ENCODE results near the gene TOMM40.
"Not testable (repeated sequence)": the region's sequence is repeated elsewhere in the genome, so short reads cannot be mapped to it uniquely, and the experiment has no call there.

The TOMM40 gene

DNA sequence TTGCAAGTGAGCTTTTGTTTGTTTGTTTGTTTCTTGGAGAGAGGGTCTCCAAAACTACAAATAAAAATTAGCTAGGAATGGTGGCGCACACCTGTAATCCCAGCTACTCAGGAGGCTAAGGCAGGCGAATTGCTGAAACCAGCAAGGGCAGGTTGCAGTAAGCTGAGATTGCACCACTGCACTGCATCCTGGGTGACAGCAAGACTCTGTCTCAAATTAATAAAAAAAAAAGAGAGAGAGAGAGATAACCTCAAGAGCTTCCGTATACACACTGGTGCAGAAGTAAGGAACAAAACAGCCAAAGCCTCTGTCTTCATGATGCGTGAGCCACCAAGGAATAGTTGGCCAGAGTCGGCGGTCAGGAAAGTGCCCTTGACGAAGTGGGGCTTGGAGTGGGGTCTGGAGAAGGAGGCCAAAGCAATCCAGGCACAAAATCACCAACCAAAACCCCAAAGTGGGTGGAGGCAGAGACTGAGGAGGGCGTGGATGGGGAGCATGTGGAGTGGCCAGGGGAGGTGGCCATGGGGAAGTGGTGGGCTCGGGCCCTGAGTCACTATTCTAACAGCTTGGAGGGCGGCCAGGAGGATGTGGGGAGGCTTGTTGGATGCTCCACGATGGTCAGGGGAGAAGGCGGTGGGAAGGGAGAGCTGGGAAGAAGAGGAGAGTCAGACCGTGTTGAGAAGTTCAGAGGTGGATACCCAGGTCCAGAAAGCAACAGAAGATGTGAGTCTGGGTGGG lies 21.2 kb upstream of the TOMM40 start:
- DNase-seq, result peak in 5 of 58 donors; percentile 6 to 19 (median 12)

DNA sequence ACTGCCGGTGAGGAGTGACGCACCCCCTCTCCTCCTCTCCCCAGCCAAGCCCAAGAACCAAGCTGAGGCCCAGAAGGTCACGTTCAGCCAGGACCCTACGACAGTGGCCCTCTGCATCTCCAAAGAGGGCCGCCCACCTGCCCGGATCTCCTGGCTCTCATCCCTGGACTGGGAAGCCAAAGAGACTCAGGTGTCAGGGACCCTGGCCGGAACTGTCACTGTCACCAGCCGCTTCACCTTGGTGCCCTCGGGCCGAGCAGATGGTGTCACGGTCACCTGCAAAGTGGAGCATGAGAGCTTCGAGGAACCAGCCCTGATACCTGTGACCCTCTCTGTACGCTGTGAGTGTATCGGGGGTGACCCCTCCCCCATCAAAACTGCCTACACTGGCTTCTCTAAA lies 19.2 kb upstream of the TOMM40 start:
- DNase-seq, result no peak

DNA sequence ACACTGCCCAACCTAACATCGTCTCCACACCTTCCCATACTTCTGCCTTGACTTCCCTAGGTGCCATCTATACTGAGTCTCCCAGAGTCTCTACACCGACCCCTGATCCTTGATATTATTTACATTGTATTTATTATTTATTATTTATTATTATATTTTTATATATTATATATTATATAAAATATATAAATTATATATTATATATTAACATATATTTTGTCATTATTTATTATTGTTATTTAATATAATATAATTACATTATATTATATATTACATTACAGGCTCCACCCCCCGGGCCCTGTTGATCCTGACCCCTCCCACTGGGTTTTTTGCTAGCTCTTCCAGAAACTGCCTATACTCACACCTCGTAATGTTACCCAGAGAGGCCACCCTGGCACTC lies 18.4 kb upstream of the TOMM40 start:
- DNase-seq, result no peak

DNA sequence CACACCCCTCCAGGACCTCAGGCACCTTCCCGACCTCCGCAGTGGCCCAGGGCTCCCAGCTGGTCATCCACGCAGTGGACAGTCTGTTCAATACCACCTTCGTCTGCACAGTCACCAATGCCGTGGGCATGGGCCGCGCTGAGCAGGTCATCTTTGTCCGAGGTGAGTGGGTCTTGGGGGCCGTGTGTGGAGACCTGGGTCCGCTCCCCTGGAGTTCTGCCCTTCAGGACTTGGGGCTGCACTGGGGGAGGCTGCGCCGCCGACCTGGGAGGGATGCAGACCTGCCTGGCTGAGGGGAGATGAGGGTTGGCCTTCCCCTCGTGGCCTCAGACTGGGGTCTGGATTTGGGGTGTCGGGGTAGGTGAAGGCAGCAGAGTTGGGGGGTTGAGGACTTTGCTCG lies 16.7 kb upstream of the TOMM40 start:
- no peak for DNase-seq

DNA sequence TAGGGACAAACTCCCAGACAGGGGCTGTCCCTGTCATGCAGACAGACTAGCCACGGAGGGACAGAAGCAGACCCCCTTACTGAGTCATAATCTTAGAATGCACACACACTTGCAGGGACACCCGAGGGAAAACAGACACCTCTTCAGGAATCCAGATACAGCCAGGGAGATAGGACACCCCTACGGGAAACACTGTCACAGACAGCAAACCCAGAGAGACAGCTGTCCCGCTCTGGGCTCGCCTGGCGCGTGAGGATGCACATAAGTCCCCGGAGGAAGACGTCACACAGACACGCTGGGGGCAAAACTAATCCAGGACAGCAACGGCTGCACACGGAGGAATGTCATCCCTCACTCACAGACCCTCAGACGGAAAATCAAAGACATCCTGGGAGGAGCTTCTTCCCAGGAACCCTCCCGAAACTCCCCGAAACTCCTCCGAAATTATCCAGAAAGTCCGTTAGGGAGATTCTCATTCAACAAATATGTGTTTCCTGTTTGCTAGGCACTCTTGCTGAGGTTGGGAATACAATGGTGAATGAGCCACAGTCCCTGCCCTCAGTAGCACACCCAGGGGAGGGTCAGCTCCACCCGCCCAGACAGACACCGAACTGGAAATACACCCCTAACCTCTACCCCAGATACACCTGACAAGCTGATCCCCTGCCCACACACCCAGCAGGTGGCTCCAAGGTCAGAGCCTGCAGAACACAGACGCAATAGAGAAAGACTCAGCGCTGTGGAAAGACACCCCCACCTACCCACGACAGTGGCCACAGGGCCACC lies 15.2 kb upstream of the TOMM40 start:
- no peak for DNase-seq

DNA sequence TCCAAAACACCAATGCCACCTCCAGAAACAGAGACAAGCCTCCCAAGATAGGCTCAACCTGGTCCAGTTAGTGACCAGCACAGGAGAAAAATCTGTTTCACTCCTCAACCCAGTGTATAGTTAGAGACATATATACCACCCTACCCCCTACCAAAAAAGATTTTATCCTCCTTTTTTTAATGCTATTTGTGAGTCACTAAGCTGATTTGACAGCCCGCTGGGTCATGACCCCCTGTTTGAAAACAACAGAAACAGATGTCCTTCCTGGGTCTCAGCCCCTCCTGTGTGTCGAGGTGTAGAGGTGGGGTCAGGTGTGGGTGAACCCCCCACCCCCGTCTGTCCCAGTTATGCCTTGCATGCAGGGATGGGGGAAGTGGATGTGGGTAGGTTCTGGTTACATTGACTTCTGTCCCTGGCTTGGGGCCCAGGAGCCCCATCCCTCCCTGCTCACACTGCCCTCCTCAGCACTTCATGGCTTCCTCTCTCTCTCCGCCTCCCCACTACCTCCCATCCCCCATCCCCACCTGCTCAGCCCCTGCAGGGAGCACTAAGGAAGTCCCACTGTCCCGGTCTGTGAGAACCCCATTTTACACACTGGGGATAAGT lies 14.0 kb upstream of the TOMM40 start:
- DNase-seq, result no peak

DNA sequence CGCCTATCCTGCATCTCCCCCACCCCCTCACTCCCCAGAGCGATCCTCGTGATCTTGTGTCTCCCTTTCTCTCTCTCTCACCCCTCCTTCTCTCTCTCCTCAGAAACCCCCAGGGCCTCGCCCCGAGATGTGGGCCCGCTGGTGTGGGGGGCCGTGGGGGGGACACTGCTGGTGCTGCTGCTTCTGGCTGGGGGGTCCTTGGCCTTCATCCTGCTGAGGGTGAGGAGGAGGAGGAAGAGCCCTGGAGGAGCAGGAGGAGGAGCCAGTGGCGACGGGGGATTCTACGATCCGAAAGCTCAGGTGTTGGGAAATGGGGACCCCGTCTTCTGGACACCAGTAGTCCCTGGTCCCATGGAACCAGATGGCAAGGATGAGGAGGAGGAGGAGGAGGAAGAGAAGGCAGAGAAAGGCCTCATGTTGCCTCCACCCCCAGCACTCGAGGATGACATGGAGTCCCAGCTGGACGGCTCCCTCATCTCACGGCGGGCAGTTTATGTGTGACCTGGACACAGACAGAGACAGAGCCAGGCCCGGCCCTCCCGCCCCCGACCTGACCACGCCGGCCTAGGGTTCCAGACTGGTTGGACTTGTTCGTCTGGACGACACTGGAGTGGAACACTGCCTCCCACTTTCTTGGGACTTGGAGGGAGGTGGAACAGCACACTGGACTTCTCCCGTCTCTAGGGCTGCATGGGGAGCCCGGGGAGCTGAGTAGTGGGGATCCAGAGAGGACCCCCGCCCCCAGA lies 12.8 kb upstream of the TOMM40 start:
- DNase-seq, result no peak

DNA sequence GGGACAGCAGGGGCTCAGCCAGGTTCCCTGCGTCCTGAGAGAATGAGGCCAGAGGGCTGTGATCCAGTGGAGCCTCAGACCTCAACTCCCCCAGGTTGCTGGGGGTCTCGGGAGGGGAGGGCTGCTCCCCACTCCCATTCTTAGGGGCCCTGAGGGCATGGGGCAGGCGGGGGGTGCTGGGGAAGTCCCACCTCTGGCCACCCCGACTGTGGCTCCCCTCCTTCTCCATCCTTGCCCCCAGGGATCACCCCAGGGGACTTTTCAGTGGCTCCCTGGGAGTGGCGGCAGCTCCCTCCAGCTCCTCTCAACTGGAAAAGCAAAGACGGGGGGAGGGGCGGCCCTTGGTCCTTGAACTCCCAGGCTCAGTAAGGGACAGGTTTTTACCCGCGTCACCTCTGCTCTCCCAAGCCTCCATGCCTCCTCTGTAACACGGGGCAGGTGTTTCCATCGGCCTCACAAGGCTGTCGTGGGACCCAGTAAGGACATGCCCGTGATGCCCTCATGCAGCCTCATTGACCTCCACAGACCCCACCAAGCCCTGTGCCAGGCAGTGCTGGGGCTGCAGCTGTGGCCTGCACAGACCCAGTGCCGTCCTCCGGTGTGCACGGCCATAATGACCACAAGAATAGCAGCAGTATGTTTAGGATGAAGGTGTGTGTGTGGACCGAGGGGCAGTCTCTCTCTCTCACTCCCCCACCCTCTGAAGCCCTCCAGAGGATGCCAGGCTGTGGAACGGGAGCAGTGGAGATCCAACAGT lies 11.6 kb upstream of the TOMM40 start:
- DNase-seq, result no peak

DNA sequence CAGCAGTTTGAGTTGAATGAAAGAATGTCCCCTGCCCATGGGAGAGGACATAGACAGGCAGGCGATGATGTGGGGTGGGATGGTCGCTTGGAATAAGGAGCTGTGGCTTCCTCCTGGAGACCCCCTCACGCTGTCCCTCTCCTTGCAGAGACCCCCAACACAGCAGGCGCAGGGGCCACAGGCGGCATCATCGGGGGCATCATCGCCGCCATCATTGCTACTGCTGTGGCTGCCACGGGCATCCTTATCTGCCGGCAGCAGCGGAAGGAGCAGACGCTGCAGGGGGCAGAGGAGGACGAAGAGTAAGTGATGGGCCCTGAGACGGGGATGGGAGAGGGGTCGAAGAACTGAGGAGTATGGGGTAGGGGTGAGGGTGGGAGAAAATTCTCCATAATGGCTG lies 9.0 kb upstream of the TOMM40 start:
- DNase-seq, result no peak

DNA sequence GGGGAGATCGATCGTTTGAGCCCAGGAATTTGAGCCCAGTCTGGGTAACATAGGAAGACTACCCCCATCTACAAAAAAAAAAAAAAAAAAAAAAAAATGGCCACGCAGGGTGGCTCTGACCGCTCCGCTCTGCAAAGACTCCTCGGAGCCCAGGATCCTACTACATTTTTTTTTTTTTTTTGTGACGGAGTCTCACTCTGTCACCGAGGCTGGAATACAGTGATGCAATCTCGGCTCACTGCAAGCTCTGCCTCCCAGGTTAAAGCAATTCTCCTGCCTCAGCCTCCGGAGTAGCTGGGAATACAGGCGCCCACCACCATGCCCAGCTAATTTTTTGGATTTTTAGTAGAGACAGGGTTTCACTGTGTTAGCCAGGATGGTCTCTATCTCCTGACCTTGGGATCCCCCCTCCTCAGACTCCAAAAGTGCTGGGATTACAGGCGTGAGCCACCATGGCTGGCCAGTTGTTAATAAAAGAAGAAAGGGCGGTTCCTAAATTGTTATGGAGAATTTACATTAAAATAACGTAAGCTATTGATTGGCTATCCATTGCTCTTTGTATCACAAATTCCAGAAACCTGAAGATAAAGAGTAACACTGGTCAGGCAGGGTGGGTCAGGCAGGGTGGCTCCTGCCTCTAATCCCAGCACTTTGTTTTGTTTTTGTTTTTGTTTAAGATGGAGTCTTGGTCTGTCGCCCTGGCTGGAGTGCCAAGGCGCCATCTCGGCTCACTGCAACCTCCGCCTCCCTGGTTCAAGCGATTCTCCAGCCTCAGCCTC lies 8.2 kb upstream of the TOMM40 start:
- not testable (repeated sequence) for DNase-seq

DNA sequence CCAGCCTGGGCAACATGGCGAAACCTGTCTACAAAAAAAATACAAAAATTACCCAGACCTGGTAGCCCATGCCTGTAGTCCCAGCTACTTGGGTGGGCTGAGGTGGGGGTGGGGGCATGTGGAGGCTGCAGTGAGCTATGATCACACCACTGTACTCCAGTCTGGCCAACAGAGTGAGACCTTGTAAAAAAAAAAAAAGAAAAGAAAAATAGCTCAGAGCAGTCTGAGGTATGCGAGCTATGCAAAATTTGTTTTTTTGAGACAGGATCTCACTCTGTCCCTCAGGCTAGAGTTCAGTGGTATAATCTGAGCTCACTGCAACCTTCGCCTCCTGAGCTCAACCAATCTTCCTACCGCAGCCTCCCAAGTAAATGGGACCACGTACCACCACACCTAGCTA lies 7.1 kb upstream of the TOMM40 start:
- no peak for DNase-seq

DNA sequence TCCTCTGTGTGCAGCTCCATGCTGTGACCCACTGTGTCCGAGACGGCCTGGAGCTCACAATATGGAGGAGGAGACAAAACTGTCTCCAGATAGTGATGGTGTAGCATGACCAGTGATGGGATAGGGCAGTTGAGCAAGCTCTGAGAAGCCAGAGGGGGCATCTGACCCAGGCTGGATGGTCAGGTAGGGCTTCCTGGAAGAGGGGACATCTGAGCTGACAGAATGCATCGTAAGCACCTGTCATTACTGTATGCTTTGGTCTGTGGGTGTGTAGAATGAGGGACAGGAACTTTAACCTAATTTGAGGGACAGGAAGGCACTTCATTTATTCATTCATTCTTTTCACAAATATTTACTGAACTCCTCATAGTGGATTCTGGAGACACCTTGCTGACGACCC lies 6.5 kb upstream of the TOMM40 start:
- DNase-seq, result no peak

DNA sequence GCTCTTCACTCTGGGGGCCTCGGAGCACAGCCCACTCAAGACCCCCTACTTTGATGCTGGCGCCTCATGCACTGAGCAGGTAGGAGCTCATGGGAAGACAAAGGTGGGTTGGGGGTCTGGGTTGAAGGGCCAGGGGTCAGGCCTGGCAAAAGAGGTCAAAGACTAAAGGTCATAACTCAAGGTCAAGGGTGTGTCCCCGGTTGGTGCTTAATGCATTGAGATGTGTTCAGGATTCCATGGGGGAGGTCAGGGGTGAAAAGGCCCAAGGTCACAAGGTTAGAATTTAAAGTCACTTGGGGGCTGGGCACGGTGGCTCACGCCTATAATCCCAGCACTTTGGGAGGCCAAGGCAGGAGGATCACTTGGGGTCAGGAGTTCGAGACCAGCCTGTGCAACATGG lies 4.9 kb upstream of the TOMM40 start:
- no peak for DNase-seq

DNA sequence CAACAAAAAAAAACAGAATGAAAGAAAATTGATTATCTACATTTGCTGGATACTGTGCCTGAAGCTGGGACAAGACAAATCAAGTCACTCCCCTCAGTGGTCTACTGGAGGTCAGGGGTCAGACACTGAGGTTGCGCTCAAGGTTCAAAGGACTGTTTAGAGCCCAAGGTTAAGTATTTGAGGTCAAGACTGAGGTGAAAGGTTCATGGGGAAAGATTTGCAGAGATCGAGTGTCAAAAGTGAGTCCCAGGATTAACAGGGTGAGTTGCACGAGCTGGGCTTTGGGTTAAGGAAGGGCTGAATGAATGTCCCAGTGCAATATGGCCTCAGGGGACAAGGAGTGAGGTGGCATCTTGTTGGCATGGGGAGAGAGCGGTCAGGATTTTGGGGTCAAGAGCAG lies 3.4 kb upstream of the TOMM40 start:
- no peak for DNase-seq

DNA sequence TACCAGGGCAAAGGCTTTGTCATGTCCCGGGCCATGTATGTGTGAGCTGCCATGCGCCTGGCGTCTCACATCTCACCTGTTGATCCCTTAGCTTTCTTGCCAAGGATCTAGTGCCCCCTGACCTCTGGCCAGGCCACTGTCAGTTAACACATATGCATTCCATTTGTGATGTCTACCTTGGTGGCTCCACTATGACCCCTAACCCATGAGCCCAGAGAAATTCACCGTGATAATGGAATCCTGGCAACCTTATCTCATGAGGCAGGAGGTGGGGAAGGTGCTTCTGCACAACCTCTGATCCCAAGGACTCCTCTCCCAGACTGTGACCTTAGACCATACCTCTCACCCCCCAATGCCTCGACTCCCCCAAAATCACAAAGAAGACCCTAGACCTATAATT lies 2.7 kb upstream of the TOMM40 start:
- DNase-seq, result not testable (repeated sequence)

DNA sequence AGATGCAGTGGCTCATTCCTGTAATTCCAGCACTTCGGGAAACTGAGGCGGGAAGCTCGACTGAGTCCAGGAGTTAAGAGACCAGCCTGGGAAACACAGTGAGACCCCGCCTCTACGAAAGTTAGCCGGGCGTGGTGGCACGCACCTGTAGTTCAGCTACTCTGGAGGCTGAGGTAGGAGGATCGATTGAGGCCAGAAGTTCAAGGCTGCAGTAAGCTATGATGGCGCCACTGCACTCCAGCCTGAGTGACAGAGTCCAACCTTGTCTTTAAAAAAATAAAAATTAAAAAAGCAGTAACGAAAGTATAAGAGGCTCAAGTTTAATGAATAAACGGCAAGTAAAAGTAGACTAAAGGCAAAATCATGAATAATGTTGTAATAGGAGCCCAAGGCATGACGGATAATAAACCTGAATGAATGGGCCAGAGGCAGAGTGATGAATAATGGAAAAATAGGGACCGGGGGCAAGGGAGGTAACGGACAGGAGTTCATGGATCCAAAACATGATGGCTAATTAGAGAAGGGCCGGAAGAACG lies 1.2 kb upstream of the TOMM40 start:
- DNase-seq, result peak in 1 of 58 donors; percentile 7

DNA sequence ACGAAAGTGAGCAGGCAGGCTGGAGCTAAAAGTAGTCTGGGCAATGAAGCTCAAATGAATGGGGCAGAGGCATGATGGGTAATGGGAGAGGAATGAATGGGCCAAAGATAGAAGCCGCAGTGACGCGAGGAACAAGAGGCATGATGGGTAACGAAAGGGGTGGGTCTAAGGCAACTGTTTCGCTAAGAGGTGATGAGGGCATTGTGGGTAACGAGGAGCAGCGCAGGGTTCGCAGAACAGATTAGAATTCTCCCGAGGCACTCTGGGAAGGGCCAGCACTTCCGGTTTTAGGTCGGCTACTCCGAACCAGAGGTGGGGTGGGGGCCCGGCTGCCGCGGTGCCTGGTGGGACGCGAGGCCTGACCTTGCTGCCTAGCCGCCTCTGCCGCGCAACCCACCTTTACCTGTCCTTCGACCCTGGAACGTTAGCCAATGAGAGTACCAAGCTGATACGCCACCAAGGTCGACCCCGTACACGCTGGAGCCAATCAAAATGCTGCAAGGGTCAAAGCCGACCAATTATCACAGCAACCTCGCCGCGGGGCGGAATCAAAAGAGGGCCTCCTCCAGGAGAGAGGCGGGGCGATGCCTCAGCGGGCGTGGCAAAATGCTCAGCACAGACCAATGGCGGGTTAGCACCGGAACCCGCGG lies 563 bp upstream of the TOMM40 start:
- peak; percentile 97 to 100 (median 100) for DNase-seq

DNA sequence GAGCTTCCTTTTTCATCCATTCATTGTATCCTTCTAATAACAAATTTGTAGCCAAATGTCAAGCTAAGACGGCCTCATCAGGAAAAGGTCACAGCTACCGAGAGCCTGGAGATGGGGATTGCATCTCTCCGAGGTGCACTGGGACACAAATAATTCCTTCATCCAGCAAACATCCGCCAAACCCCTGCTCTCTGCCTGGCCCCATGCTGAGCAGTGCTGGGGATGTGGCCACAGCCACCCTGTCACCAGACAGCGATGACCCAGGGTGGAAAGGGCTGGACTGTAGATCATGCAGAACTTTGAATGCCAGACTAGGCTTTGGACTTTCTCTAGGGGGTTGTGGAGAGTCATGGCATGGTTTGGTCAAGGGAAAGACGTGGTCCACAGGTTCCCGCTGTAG lies 1.9 kb downstream of the TOMM40 start:
- DNase-seq, result no peak

DNA sequence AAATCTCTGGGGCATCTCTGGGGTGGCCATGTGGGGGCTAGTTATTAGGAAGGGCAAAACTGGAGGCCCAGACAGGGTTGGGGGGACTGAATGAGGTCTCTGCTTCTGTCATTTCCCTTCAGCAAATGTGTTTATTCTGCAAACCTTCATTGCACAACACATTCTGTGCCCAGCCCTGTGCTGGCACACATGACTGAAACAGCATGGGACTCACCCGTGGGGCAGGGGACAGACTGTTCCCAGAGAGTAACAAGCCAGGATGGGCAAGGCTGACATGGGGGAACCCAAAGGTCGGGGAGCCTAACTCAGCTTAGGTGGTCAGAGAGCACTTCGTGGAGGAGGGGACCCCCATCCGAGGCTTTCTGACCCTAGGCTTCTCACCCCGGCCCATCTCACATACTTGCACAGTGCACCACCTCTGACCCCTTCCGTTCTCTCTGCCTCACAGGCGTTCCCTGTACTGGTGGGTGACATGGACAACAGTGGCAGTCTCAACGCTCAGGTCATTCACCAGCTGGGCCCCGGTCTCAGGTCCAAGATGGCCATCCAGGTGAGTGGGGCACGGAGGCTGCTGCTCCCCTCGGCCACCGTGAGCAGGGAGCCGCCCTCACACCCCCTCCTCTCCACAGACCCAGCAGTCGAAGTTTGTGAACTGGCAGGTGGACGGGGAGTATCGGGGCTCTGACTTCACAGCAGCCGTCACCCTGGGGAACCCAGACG lies 2.4 kb downstream of the TOMM40 start:
- no peak for DNase-seq

Data from anterior cingulate cortex (tissue), 58 donors.